HepG2 (cell line): ENCODE measurements around the gene SSBP4. TPM values are rescaled to one million over a fixed set of nuclear protein-coding genes. Genes with fewer than 3 reads are reported as not detected.

ENCODE experiments used
- ARHGAP35 ChIP-seq: sonication (generic); formaldehyde crosslinking; IDR thresholded peaks from 2 replicates; pipeline ENCODE4 v1.9.0; 2022; ENCODE audit warnings: mild to moderate bottlenecking, inconsistent platforms, moderate library complexity, missing genetic modification reagents, borderline replicate concordance
- ESRRA ChIP-seq: sonication (generic); formaldehyde crosslinking; IDR thresholded peaks from 2 replicates; pipeline ENCODE4 v1.5.1; 2020; ENCODE audit warnings: mild to moderate bottlenecking, low read depth, missing genetic modification reagents
- GMEB2 ChIP-seq: IDR thresholded peaks from 2 replicates; pipeline ENCODE4 v1.6.1; 2016; ENCODE audit warnings: missing biosample characterization, missing genetic modification reagents, low read depth
- HNF1B ChIP-seq: sonication (generic); formaldehyde crosslinking; IDR thresholded peaks from 2 replicates; pipeline ENCODE4 v1.5.1; 2020; ENCODE audit warnings: mild to moderate bottlenecking, moderate library complexity, missing genetic modification reagents
- MEIS1 ChIP-seq: sonication (generic); formaldehyde crosslinking; IDR thresholded peaks from 2 replicates; pipeline ENCODE4 v1.9.0; 2021; ENCODE audit warnings: mild to moderate bottlenecking, missing genetic modification reagents, moderate library complexity, borderline replicate concordance
- SMARCC2 ChIP-seq: fragments of 450-650 bp; IDR thresholded peaks from 2 replicates; pipeline ENCODE4 v1.6.1; 2017; ENCODE audit warnings: antibody characterized with exemption, mild to moderate bottlenecking
- SRY ChIP-seq: sonication (generic); formaldehyde crosslinking; IDR thresholded peaks from 2 replicates; pipeline ENCODE4 v1.8.0; 2022; ENCODE audit warnings: mild to moderate bottlenecking, missing genetic modification reagents
- STAG1 ChIP-seq: sonication (generic); formaldehyde crosslinking; IDR thresholded peaks from 2 replicates; pipeline ENCODE4 v1.4.0; 2020; ENCODE audit warnings: missing genetic modification reagents
- SUZ12 ChIP-seq: fragments of 150-350 bp; IDR thresholded peaks from 2 replicates; pipeline ENCODE4 v1.6.1; 2014; ENCODE audit warnings: low read depth, low read length
- TCF12 ChIP-seq, 2 experiments: fragments of 450-650 bp in 1 of 2; sonication (generic) in 1 of 2; formaldehyde crosslinking in 1 of 2; IDR thresholded peaks; 2 replicates each; pipeline versions ENCODE4 v1.6.1 to v1.8.0; 2017 to 2022; ENCODE audit warnings: antibody characterized with exemption in 1 of 2, mild to moderate bottlenecking in 1 of 2, missing genetic modification reagents in 1 of 2, moderate library complexity in 1 of 2
- ZNF446 ChIP-seq: sonication (generic); formaldehyde crosslinking; IDR thresholded peaks from 2 replicates; pipeline ENCODE4 v1.5.0; 2020; ENCODE audit warnings: mild to moderate bottlenecking, missing genetic modification reagents
- ZNF577 ChIP-seq: sonication (generic); formaldehyde crosslinking; IDR thresholded peaks from 2 replicates; pipeline ENCODE4 v1.4.0; 2020; ENCODE audit warnings: mild to moderate bottlenecking, low read depth, missing genetic modification reagents, borderline replicate concordance
- ZNF775 ChIP-seq: sonication (generic); formaldehyde crosslinking; IDR thresholded peaks from 2 replicates; pipeline ENCODE4 v1.4.0; 2020; ENCODE audit warnings: missing genetic modification reagents, mild to moderate bottlenecking, moderate library complexity, borderline replicate concordance
- polyA plus RNA-seq, 8 experiments: library from polyadenylated mRNA; depleted of rRNA in 3 of 8; stranded (reverse) in 7 of 8; unstranded in 1 of 8; fragments of >200 nt; fragmentation: Illumina TruSeq in 4 of 8; extraction: Trizol in 4 of 8; gene quantifications; 2 replicates each; pipeline versions ENCODE4 v1.2.1 to v1.2.3, GENCODE V29; 2011 to 2016; ENCODE audit warnings: low read depth in 4 of 8, missing spikeins in 1 of 8, mixed read lengths in 1 of 8; ENCODE audit not compliant: insufficient read depth in 1 of 8
- total RNA-seq, 5 experiments: library from RNA; depleted of rRNA; stranded (reverse); fragments of >200 nt; fragmentation: Illumina TruSeq; extraction: Trizol; gene quantifications; 2 replicates each; pipeline ENCODE4 v1.2.3, GENCODE V29; 2016; ENCODE audit warnings: low read depth in 1 of 5
- TF ChIP-seq, protein P1 (sequence below): sonication (generic); formaldehyde crosslinking; IDR thresholded peaks from 2 replicates; pipeline ENCODE4 v1.4.0; 2020; ENCODE audit warnings: mild to moderate bottlenecking, missing genetic modification reagents
- TF ChIP-seq, protein P2 (sequence below): sonication (generic); formaldehyde crosslinking; IDR thresholded peaks from 2 replicates; pipeline ENCODE4 v1.8.1; 2023; ENCODE audit warnings: mild to moderate bottlenecking, moderate library complexity, missing genetic modification reagents
- TF ChIP-seq, protein P3 (sequence below): sonication (generic); formaldehyde crosslinking; IDR thresholded peaks from 2 replicates; pipeline ENCODE4 v1.4.0; 2020; ENCODE audit warnings: missing genetic modification reagents, mild to moderate bottlenecking, borderline replicate concordance
- TF ChIP-seq, protein P4 (sequence below): sonication (generic); formaldehyde crosslinking; IDR thresholded peaks from 2 replicates; pipeline ENCODE4 v1.4.0; 2020; ENCODE audit warnings: mild to moderate bottlenecking, missing genetic modification reagents

SSBP4 gene
- total and polyA plus RNA-seq, 2 of the 13 experiments (the other 11 are each of a cell fraction or from before 2014, with no cell fraction given): 20.8 to 39.5 TPM

GRCh38 chr19:18396471-18397241 is 22.5 kb upstream of the SSBP4 start (continued):
- peak; percentile 25; the same call in 1 of the 2 replicates for TF ChIP-seq HNF1B
- TF ChIP-seq, protein P1, sequence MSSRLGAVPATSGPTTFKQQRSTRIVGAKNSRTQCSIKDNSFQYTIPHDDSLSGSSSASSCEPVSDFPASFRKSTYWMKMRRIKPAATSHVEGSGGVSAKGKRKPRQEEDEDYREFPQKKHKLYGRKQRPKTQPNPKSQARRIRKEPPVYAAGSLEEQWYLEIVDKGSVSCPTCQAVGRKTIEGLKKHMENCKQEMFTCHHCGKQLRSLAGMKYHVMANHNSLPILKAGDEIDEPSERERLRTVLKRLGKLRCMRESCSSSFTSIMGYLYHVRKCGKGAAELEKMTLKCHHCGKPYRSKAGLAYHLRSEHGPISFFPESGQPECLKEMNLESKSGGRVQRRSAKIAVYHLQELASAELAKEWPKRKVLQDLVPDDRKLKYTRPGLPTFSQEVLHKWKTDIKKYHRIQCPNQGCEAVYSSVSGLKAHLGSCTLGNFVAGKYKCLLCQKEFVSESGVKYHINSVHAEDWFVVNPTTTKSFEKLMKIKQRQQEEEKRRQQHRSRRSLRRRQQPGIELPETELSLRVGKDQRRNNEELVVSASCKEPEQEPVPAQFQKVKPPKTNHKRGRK (CRISPR knock-in tag): 0 out of 2 replicates have a peak, but pooled peaks have one; percentile 10
- TF ChIP-seq ZNF446 (CRISPR knock-in tag): no peak
- no peak for TF ChIP-seq SMARCC2
- TF ChIP-seq TCF12 (IDR thresholded peaks at IDR 0.05): no peak
- no peak for TF ChIP-seq TCF12 (CRISPR knock-in tag; IDR thresholded peaks at IDR 0.05)
- peak; percentile 89 for TF ChIP-seq ESRRA (CRISPR knock-in tag)
- no peak for TF ChIP-seq GMEB2 (CRISPR knock-in tag)
- 0 out of 2 replicates have a peak, but pooled peaks have one; percentile 44 for TF ChIP-seq SRY (CRISPR knock-in tag)
- 0 out of 2 replicates have a peak, but pooled peaks have one; percentile 40 for TF ChIP-seq MEIS1 (CRISPR knock-in tag)
- no peak for TF ChIP-seq ZNF577 (CRISPR knock-in tag)
- TF ChIP-seq, protein P2, sequence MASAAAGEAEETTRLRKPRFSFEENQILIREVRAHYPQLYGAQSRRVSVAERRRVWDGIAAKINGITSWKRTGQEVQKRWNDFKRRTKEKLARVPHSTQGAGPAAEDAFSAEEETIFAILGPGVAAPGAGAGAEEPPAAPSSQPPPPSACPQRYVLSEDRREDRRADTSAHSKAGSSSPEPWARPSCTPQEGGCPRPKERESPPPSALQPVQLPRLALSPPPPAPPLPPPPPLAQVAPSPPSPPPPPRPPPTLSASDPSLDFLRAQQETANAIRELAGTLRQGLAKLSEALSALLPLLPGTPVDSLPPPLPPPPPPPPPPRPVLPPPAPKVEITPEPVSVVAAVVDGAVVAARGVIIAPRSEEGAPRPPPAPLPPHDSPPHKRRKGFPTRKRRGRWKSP (CRISPR knock-in tag): no peak
- TF ChIP-seq STAG1 (CRISPR knock-in tag): no peak
- TF ChIP-seq, protein P3, sequence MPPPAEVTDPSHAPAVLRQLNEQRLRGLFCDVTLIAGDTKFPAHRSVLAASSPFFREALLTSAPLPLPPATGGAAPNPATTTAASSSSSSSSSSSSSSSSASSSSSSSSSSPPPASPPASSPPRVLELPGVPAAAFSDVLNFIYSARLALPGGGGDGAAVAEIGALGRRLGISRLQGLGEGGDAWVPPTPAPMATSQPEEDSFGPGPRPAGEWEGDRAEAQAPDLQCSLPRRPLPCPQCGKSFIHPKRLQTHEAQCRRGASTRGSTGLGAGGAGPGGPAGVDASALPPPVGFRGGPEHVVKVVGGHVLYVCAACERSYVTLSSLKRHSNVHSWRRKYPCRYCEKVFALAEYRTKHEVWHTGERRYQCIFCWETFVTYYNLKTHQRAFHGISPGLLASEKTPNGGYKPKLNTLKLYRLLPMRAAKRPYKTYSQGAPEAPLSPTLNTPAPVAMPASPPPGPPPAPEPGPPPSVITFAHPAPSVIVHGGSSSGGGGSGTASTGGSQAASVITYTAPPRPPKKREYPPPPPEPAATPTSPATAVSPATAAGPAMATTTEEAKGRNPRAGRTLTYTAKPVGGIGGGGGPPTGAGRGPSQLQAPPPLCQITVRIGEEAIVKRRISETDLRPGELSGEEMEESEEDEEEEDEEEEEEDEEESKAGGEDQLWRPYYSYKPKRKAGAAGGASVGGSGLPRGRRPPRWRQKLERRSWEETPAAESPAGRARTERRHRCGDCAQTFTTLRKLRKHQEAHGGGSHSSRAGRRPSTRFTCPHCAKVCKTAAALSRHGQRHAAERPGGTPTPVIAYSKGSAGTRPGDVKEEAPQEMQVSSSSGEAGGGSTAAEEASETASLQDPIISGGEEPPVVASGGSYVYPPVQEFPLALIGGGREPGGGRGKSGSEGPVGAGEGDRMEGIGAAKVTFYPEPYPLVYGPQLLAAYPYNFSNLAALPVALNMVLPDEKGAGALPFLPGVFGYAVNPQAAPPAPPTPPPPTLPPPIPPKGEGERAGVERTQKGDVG (CRISPR knock-in tag): no peak
- no peak for TF ChIP-seq ZNF775
- TF ChIP-seq, protein P4, sequence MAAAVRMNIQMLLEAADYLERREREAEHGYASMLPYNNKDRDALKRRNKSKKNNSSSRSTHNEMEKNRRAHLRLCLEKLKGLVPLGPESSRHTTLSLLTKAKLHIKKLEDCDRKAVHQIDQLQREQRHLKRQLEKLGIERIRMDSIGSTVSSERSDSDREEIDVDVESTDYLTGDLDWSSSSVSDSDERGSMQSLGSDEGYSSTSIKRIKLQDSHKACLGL (CRISPR knock-in tag): no peak
- 0 out of 2 replicates have a peak, but pooled peaks have one; percentile 38 for TF ChIP-seq ARHGAP35
- TF ChIP-seq SUZ12: no peak
